D341Med (cell line): Measurements from ENCODE around the gene CORO6.

Experiments used
- DNase-seq: peaks from one replicate; pipeline ENCODE4 v3.0.0; 2012; ENCODE audit warnings: low spot score

CORO6 gene

GRCh38 chr17:29630630-29631193, 8.0 kb upstream of the CORO6 start:
- DNase-seq = no peak

- DNase-seq = no peak
Measured at GRCh38 chr17:29629839-29630238, 7.1 kb upstream of the CORO6 start.

GRCh38 chr17:29628644-29629043, 5.9 kb upstream of the CORO6 start:
- DNase-seq = no peak

GRCh38 chr17:29627951-29628350, 5.2 kb upstream of the CORO6 start:
- DNase-seq = no peak

GRCh38 chr17:29625037-29625750, 2.5 kb upstream of the CORO6 start:
- no peak for DNase-seq

GRCh38 chr17:29624586-29624985, 1.9 kb upstream of the CORO6 start:
- DNase-seq = no peak

- DNase-seq = no peak
Measured at GRCh38 chr17:29623283-29623647, 553 bp upstream of the CORO6 start.

- DNase-seq = no peak
Measured at GRCh38 chr17:29621751-29622194, 939 bp downstream of the CORO6 start.

GRCh38 chr17:29620779-29621500, 1.8 kb downstream of the CORO6 start:
- DNase-seq = no peak

- no peak for DNase-seq
Measured at GRCh38 chr17:29620271-29620670, 2.4 kb downstream of the CORO6 start.

- no peak for DNase-seq
Measured at GRCh38 chr17:29619251-29619650, 3.5 kb downstream of the CORO6 start.

GRCh38 chr17:29618272-29619065, 4.2 kb downstream of the CORO6 start:
- no peak for DNase-seq

GRCh38 chr17:29617481-29618271, 5.0 kb downstream of the CORO6 start:
- DNase-seq = peak; percentile 97

GRCh38 chr17:29617125-29617480, 5.6 kb downstream of the CORO6 start:
- peak; percentile 87 for DNase-seq

- DNase-seq = no peak
Measured at GRCh38 chr17:29616300-29617048, 6.2 kb downstream of the CORO6 start.

- peak; percentile 94 for DNase-seq
Measured at GRCh38 chr17:29615492-29616299, 7.0 kb downstream of the CORO6 start.

- DNase-seq = no peak
Measured at GRCh38 chr17:29615048-29615385, 7.7 kb downstream of the CORO6 start.

GRCh38 chr17:29614349-29615047, 8.2 kb downstream of the CORO6 start:
- no peak for DNase-seq

GRCh38 chr17:29613856-29614255, 8.9 kb downstream of the CORO6 start:
- DNase-seq = no peak
